HCT116 (cell line): ENCODE data around the gene KATNAL1. TPM values are rescaled to one million over a fixed set of nuclear protein-coding genes. Genes with fewer than 3 reads are reported as not detected.
"Not testable (repeated sequence)": the region's sequence is repeated elsewhere in the genome, so short reads cannot be mapped to it uniquely, and the experiment has no call there.

Experiments used
- ATAC-seq: fragments of 200-7000 bp; cut with Tn5 transposase; 2 replicates; pipeline ENCODE4 v1.9.1; 2020; ENCODE audit warnings: mild to moderate bottlenecking, moderate library complexity
- BruUV-seq: library from RNA; stranded (reverse); fragments of 400-500 nt; replicated peaks from 2 replicates; lab custom pipeline; 2021; lab: Mats Ljungman, UMichigan
- CTCF ChIA-PET: fragments of 300-600 bp; sonication (Branson Sonifier 250); formaldehyde crosslinking; loops from one replicate; lab custom pipeline; 2021; ENCODE audit warnings: antibody characterized with exemption; lab: Charles Lee
- POLR2A ChIA-PET: fragments of 300-600, 350-600 bp; sonication (Branson Sonifier 250); formaldehyde crosslinking; loops from one replicate; lab custom pipeline; 2021; ENCODE audit warnings: antibody characterized with exemption; lab: Charles Lee
- RAD21 ChIA-PET, 2 experiments: fragments of 300-600 bp; sonication (Branson Sonifier 250); formaldehyde crosslinking; loops; one replicate each; lab custom pipeline; 2023; ENCODE audit warnings: low total read pairs in 2 of 2; ENCODE audit not compliant: uncharacterized antibody in 2 of 2, unreplicated experiment in 2 of 2, low non-redundant PET in 1 of 2; lab: Charles Lee
- DNase-seq: peaks from one replicate; pipeline ENCODE4 v3.0.0-alpha.2; 2010; ENCODE audit warnings: low read depth, low spot score
- H2AFZ ChIP-seq: fragments of 200-600 bp; shearing (Covaris generic), sonication (generic); 2 replicates; pipeline ENCODE4 v1.6.1; 2017; ENCODE audit warnings: low read depth, mixed run types, mixed read lengths, antibody characterized with exemption, low read length; ENCODE audit not compliant: poor library complexity, severe bottlenecking
- H3K27ac ChIP-seq: 2 replicates; pipeline ENCODE4 v1.5.1; 2012; ENCODE audit warnings: low read depth, low read length
- H3K27me3 ChIP-seq: fragments of 200-600 bp; sonication (generic); 2 replicates; pipeline ENCODE4 v1.6.1; 2016; ENCODE audit warnings: mixed run types, low read length, mixed read lengths; ENCODE audit not compliant: insufficient read depth
- H3K36me3 ChIP-seq, 2 experiments: fragments of 200-500 bp in 1 of 2; fragments of 200-600 bp in 1 of 2; sonication (Bioruptor generic) in 1 of 2; sonication (generic) in 1 of 2; 2 replicates each; pipeline versions ENCODE4 v1.5.1 to v1.6.1; 2014 to 2016; ENCODE audit warnings: low read length in 2 of 2, inconsistent platforms in 1 of 2, mixed read lengths in 1 of 2, mixed run types in 1 of 2; ENCODE audit not compliant: insufficient read depth in 2 of 2, control insufficient read depth in 1 of 2
- H3K4me1 ChIP-seq, 2 experiments: fragments of 200-600 bp in 1 of 2; sonication (generic) in 1 of 2; 2 replicates each; pipeline versions ENCODE4 v1.5.1 to v1.6.1; 2012 to 2017; ENCODE audit warnings: low read length in 2 of 2, inconsistent platforms in 1 of 2, mild to moderate bottlenecking in 1 of 2, mixed read lengths in 1 of 2, mixed run types in 1 of 2, moderate library complexity in 1 of 2; ENCODE audit not compliant: insufficient read depth in 2 of 2, control insufficient read depth in 1 of 2
- H3K4me2 ChIP-seq: fragments of 200-600 bp; sonication (generic); 2 replicates; pipeline ENCODE4 v1.6.1; 2017; ENCODE audit warnings: mixed run types, low read length, mixed read lengths
- H3K4me3 ChIP-seq, 2 experiments: fragments of 200-600 bp in 1 of 2; sonication (generic) in 1 of 2; replicated peaks in 1 of 2; 2 replicates each; pipeline ENCODE4 v1.5.1; 2011 to 2016; ENCODE audit warnings: low read length in 2 of 2, control low read depth in 1 of 2, low read depth in 1 of 2, mild to moderate bottlenecking in 1 of 2, mixed read lengths in 1 of 2, mixed run types in 1 of 2
- H3K79me2 ChIP-seq: fragments of 200-600 bp; sonication (generic); 2 replicates; pipeline ENCODE4 v1.6.1; 2017; ENCODE audit warnings: mild to moderate bottlenecking, mixed run types, low read length, moderate library complexity, mixed read lengths; ENCODE audit not compliant: insufficient read depth
- H3K9ac ChIP-seq: fragments of 200-600 bp; sonication (generic); 2 replicates; pipeline ENCODE4 v1.6.1; 2016; ENCODE audit warnings: low read length, mixed read lengths
- H3K9me2 ChIP-seq: fragments of 200-600 bp; sonication (generic), shearing (Covaris generic); 2 replicates; pipeline ENCODE4 v1.6.1; 2017; ENCODE audit warnings: mixed run types, mild to moderate bottlenecking, moderate library complexity; ENCODE audit not compliant: insufficient read depth
- H3K9me3 ChIP-seq, 2 experiments: fragments of 200-500 bp in 1 of 2; fragments of 200-600 bp in 1 of 2; sonication (Bioruptor generic) in 1 of 2; sonication (generic) in 1 of 2; 2 replicates each; pipeline ENCODE4 v1.6.1; 2014 to 2017; ENCODE audit warnings: low read length in 2 of 2, mixed read lengths in 2 of 2, inconsistent platforms in 1 of 2, low read depth in 1 of 2, mild to moderate bottlenecking in 1 of 2, mixed run types in 1 of 2, moderate library complexity in 1 of 2; ENCODE audit not compliant: control insufficient read depth in 1 of 2, insufficient read depth in 1 of 2
- H4K20me1 ChIP-seq: fragments of 200-600 bp; sonication (generic), shearing (Covaris generic); 2 replicates; pipeline ENCODE4 v1.6.1; 2017; ENCODE audit warnings: mixed run types, mild to moderate bottlenecking, moderate library complexity; ENCODE audit not compliant: insufficient read depth
- ELF1 ChIP-seq: IDR thresholded peaks from 2 replicates; pipeline ENCODE4 v1.6.1; 2012; ENCODE audit warnings: low read depth, borderline replicate concordance
- EZH2phosphoT487 ChIP-seq: fragments of 200-600 bp; IDR thresholded peaks from 2 replicates; pipeline ENCODE4 v1.6.1; 2018; ENCODE audit warnings: antibody characterized with exemption, borderline replicate concordance
- POLR2A ChIP-seq: IDR thresholded peaks from 2 replicates; pipeline ENCODE4 v1.7.0; 2011; ENCODE audit warnings: borderline replicate concordance; ENCODE audit not compliant: insufficient read depth, insufficient read length; ENCODE audit errors: extremely low read depth
- RAD21 ChIP-seq: IDR thresholded peaks from 2 replicates; pipeline ENCODE4 v1.6.1; 2012; ENCODE audit warnings: low read depth, mild to moderate bottlenecking
- SIN3A ChIP-seq: IDR thresholded peaks from 2 replicates; pipeline ENCODE4 v1.6.1; 2012; ENCODE audit warnings: low read depth
- SP1 ChIP-seq: IDR thresholded peaks from 2 replicates; pipeline ENCODE4 v1.6.1; 2012; ENCODE audit warnings: low read depth
- TCF7L2 ChIP-seq: IDR thresholded peaks from 2 replicates; pipeline ENCODE4 v1.7.0; 2011; ENCODE audit warnings: borderline replicate concordance, inconsistent platforms; ENCODE audit not compliant: insufficient read depth, insufficient read length; ENCODE audit errors: extremely low read depth
- ZFX ChIP-seq: fragments of 450-650 bp; IDR thresholded peaks from 2 replicates; pipeline ENCODE4 v1.6.1; 2017
- intact Hi-C: fragments of 100-400 bp; cut with micrococcal nuclease; formaldehyde crosslinking; loops from 2 replicates; pipeline ENCODE4 v1.10.0; 2022
- total RNA-seq: library from RNA; stranded (reverse); gene quantifications from one replicate; pipeline ENCODE4 v1.2.1, GENCODE V29; 2021; ENCODE audit not compliant: unreplicated experiment
- TF ChIP-seq, protein P1 (sequence below): IDR thresholded peaks from 2 replicates; pipeline ENCODE4 v1.6.1; 2012
- TF ChIP-seq, protein P2 (sequence below): IDR thresholded peaks from 2 replicates; pipeline ENCODE4 v1.6.1; 2012; ENCODE audit warnings: low read depth

Gene KATNAL1
- total RNA-seq, 1 experiment from 2014 or later, result 17.3 TPM

DNA sequence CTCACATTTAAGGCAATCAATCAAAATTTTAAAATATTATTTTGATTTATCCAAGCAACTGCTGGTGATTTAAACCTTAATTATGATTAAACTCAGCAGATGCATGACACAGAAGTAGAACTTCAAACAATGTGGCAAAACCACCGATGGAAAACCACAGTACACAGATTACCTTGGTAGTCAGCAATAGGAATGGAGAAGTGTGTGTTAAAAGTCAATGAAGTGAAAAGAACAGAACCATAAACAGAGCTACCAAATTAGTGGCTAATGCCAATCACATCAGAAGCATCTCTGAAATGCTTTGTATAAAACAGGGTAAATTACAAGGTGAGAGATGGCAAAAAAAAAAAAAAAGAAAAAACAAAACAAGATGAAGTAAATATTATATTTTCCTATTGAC is 31.2 kb downstream of the KATNAL1 start (continued):
- no peak for TF ChIP-seq ELF1
- no peak for TF ChIP-seq RAD21
- no peak for TF ChIP-seq EZH2phosphoT487
- no peak for TF ChIP-seq SIN3A
- no peak for TF ChIP-seq SP1
- TF ChIP-seq POLR2A, result no peak

DNA sequence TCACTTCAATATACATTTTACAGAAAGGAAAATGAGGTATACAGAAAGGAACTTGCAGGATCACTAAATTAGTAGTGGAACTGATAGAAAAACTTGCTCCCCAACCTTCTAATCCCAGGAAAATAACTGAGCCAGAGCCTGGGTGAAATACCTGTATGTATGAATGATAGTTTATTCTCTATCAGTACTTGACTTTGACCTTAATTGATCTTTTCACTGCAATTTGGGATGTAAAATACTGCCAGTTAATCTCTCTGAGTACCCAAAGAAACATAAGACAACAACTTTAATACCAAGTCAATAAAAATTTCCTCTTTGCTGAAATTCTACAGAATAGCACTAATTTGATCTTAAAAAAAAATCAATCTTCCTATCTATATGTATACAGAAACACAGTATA is 33.3 kb downstream of the KATNAL1 start:
- H3K36me3 ChIP-seq, result 0 out of 4 replicates have a peak, but pooled peaks cover 0 to 7% of the 10 kb centered on the region in 2 experiments
- TF ChIP-seq POLR2A, result no peak
- no peak for TF ChIP-seq ZFX
- TF ChIP-seq, protein P1, sequence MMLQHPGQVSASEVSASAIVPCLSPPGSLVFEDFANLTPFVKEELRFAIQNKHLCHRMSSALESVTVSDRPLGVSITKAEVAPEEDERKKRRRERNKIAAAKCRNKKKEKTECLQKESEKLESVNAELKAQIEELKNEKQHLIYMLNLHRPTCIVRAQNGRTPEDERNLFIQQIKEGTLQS, result no peak
- TF ChIP-seq, protein P2, sequence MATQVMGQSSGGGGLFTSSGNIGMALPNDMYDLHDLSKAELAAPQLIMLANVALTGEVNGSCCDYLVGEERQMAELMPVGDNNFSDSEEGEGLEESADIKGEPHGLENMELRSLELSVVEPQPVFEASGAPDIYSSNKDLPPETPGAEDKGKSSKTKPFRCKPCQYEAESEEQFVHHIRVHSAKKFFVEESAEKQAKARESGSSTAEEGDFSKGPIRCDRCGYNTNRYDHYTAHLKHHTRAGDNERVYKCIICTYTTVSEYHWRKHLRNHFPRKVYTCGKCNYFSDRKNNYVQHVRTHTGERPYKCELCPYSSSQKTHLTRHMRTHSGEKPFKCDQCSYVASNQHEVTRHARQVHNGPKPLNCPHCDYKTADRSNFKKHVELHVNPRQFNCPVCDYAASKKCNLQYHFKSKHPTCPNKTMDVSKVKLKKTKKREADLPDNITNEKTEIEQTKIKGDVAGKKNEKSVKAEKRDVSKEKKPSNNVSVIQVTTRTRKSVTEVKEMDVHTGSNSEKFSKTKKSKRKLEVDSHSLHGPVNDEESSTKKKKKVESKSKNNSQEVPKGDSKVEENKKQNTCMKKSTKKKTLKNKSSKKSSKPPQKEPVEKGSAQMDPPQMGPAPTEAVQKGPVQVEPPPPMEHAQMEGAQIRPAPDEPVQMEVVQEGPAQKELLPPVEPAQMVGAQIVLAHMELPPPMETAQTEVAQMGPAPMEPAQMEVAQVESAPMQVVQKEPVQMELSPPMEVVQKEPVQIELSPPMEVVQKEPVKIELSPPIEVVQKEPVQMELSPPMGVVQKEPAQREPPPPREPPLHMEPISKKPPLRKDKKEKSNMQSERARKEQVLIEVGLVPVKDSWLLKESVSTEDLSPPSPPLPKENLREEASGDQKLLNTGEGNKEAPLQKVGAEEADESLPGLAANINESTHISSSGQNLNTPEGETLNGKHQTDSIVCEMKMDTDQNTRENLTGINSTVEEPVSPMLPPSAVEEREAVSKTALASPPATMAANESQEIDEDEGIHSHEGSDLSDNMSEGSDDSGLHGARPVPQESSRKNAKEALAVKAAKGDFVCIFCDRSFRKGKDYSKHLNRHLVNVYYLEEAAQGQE, result no peak
- no peak for TF ChIP-seq TCF7L2
- ChIA-PET RAD21 (no interaction called here), CTCF (no interaction called here), POLR2A (no interaction called here)
- H3K4me2 ChIP-seq, result no peak overlapping the region
- no peak for DNase-seq
- H3K27me3 ChIP-seq, result no peaks in the 10 kb centered on the region
- H4K20me1 ChIP-seq, result no peaks in the 10 kb centered on the region
- intact Hi-C loops, result no loop called here
- no peaks in the 10 kb centered on the region for H3K4me1 ChIP-seq
- peaks cover 0 to 3% of the 10 kb centered on the region in 2 experiments; a peak in 1 of 4 replicates for H3K9me3 ChIP-seq
- H3K79me2 ChIP-seq, result peaks cover 7% of the 10 kb centered on the region; the same call in 1 of the 2 replicates
- no peak overlapping the region for H3K9ac ChIP-seq
- no peak overlapping the region for H3K27ac ChIP-seq
- ATAC-seq, result no peak
- H3K9me2 ChIP-seq, result no peaks in the 10 kb centered on the region
- BruUV-seq, result no TSS peak
- H3K4me3 ChIP-seq, result no peak overlapping the region
- H2AFZ ChIP-seq, result no peak overlapping the region

DNA sequence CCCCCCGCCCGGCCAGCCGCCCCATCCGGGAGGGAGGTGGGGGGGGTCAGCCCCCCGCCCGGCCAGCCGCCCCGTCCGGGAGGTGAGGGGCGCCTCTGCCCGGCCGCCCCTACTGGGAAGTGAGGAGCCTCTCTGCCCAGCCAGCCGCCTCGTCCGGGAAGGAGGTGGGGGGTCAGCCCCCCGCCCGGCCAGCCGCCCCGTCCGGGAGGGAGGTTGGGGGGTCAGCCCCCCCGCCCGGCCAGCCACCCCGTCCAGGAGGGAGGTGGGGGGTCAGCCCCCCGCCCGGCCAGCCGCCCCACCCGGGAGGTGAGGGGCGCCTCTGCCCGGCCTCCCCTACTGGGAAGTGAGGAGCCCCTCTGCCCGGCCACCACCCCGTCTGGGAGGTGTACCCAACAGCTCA is 37.3 kb downstream of the KATNAL1 start:
- intact Hi-C loops, BruUV-seq: not testable (repeated sequence)

More for the DNA sequence above, 37.3 kb downstream of the KATNAL1 start:
- CTCF ChIA-PET, H3K4me1 ChIP-seq, ATAC-seq, H3K9me2 ChIP-seq, H2AFZ ChIP-seq, H3K4me2 ChIP-seq, POLR2A ChIA-PET, H3K36me3 ChIP-seq, H3K9me3 ChIP-seq, H3K27me3 ChIP-seq, H4K20me1 ChIP-seq, H3K4me3 ChIP-seq, RAD21 ChIA-PET, H3K27ac ChIP-seq, DNase-seq, H3K9ac ChIP-seq: not testable (repeated sequence)
- peaks cover 18% of the 10 kb centered on the region; the same call in 1 of the 2 replicates for H3K79me2 ChIP-seq
